SH-SY5Y (cell line): ENCODE data around the gene INHBC.

Experiments
- GATA2 ChIP-seq: IDR thresholded peaks from 2 replicates; pipeline ENCODE4 v1.6.1; 2011; ENCODE audit warnings: mild to moderate bottlenecking, low read depth, low read length
- GATA3 ChIP-seq: IDR thresholded peaks from 2 replicates; pipeline ENCODE4 v1.6.1; 2011; ENCODE audit warnings: low read depth, mild to moderate bottlenecking, low read length, moderate library complexity

DNA sequence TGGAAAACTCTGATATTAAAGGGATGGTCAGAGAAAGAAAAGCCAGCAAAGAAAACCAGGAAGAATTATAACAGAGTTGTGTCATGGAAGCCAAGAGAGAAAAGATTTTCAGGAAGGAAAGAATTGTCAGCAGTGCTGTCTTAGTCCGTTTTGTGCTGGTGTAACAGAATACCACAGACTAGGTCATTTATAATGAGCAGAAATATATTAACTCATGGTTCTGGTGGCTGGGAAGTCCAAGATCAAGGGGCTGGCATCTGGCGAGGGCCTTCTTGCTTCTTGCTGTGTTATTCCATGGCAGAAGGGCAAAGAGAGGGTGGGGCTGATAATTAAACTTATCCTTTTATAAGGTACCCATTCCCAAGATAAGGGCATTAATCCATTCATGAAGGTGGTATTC lies 14.1 kb downstream of the INHBC start:
- TF ChIP-seq GATA2 (no peak), GATA3 (no peak)
